ENCODE data around the gene BGLAP. TPM values are rescaled to one million over a fixed set of nuclear protein-coding genes. Genes with fewer than 3 reads are reported as not detected.

Gene BGLAP
- total RNA-seq, 1 experiment from 2014 or later: 2.4 TPM

GRCh38 chr1:156246781-156247459, 4.9 kb downstream of the BGLAP start:
- no peak overlapping the region for H3K23ac ChIP-seq (ENCODE audit: insufficient read length, low read depth, low read length)
- no peak; the same call in 2 of the 3 replicates for TF ChIP-seq CTCF (conservative IDR thresholded peaks at IDR 0.05)
- no peaks in the 10 kb centered on the region for H3K79me1 ChIP-seq (ENCODE audit: insufficient read depth, low read depth, low read length, poor library complexity, severe bottlenecking)
- H2AK5ac ChIP-seq (ENCODE audit: insufficient read length, low read length): no peak overlapping the region
- no peak overlapping the region for H2BK5ac ChIP-seq (ENCODE audit: insufficient read length, low read length)
- no peak overlapping the region for H4K91ac ChIP-seq (ENCODE audit: insufficient read length, low read depth, low read length)
- Mint-ChIP-seq H3K4me1 (peaks cover 15 to 22% of the 10 kb centered on the region in 2 experiments), H3K27me3 (ENCODE audit: low read depth) (peaks cover 4% of the 10 kb centered on the region; the same call in 1 of the 2 replicates), H3K4me3 (no peak overlapping the region), H3K9me3 (no peaks in the 10 kb centered on the region), H3K36me3 (ENCODE audit: insufficient read depth in 1 of 3, low read depth in 3 of 3) (peaks cover 10 to 38% (median 28%) of the 10 kb centered on the region in 3 experiments; a peak in 6 of 7 replicates), H3K27ac (peak overlapping the region in 1 of 3 experiments; percentile 76; a peak in 2 of 7 replicates)
- H4K8ac ChIP-seq (replicated peaks; ENCODE audit: insufficient read length, low read depth, low read length): no peak overlapping the region
- H3K9me3 ChIP-seq (ENCODE audit: control insufficient read depth, low read depth, low read length): no peaks in the 10 kb centered on the region
- H2AFZ ChIP-seq (ENCODE audit: low read length): no peak overlapping the region
- no peaks in the 10 kb centered on the region for H3K27me3 ChIP-seq (ENCODE audit: insufficient read depth, low read length)
- H3K23me2 ChIP-seq (ENCODE audit: insufficient read length, low read depth, low read length, poor library complexity, severe bottlenecking): peaks cover 3% of the 10 kb centered on the region
- H3K56ac ChIP-seq (ENCODE audit: insufficient read length, low read depth, low read length): no peak overlapping the region
- H3T11ph ChIP-seq (ENCODE audit: low read length): no peak overlapping the region
- H2BK120ac ChIP-seq (ENCODE audit: low read depth, low read length, poor library complexity, severe bottlenecking): no peak overlapping the region
- H3K4me1 ChIP-seq (ENCODE audit: insufficient read depth, low read length): peaks cover 2% of the 10 kb centered on the region; the same call in 1 of the 2 replicates
- no peak overlapping the region for H4K5ac ChIP-seq (ENCODE audit: insufficient read length, low read depth, low read length)
- H3K27ac ChIP-seq (ENCODE audit: insufficient read length, low read depth, low read length): no peak overlapping the region
- H3K14ac ChIP-seq (ENCODE audit: insufficient read depth, low read length): peak overlapping the region; percentile 14; the same call in 1 of the 2 replicates
- no peak overlapping the region for H3K9ac ChIP-seq (ENCODE audit: extremely low read depth, insufficient read length, low read length)
- H2BK12ac ChIP-seq (ENCODE audit: insufficient read length, low read depth, low read length): no peak overlapping the region
- no peak overlapping the region for H3K4ac ChIP-seq (ENCODE audit: low read depth, low read length)
- WGBS (ENCODE audit: extremely low coverage, insufficient read length, low lambda C conversion rate): no CpG with 5 or more reads among the region's 16 CpGs
- H2BK15ac ChIP-seq (ENCODE audit: low read depth, low read length): no peak overlapping the region
- no peak overlapping the region for H2BK20ac ChIP-seq (ENCODE audit: low read depth, low read length, poor library complexity, severe bottlenecking)
- no peak overlapping the region for H3K4me2 ChIP-seq (ENCODE audit: insufficient read depth, insufficient read length, low read length)
- H4K20me1 ChIP-seq (ENCODE audit: control insufficient read depth, insufficient read depth, insufficient read length): no peaks in the 10 kb centered on the region
- DNase-seq: no peak
- no peak overlapping the region for H3K18ac ChIP-seq (ENCODE audit: insufficient read length, low read depth, low read length)
- H3K79me2 ChIP-seq (ENCODE audit: insufficient read depth, low read length): no peaks in the 10 kb centered on the region

Measured in H9 (cell line).